ENCODE measurements around the gene DENND6B. TPM values are rescaled to one million over a fixed set of nuclear protein-coding genes. Genes with fewer than 3 reads are reported as not detected.

Gene DENND6B
- total and polyA plus RNA-seq, 2 donors (not counting 1 experiment from before 2014, with no cell fraction given) = 2.8 to 10.3 TPM

DNA sequence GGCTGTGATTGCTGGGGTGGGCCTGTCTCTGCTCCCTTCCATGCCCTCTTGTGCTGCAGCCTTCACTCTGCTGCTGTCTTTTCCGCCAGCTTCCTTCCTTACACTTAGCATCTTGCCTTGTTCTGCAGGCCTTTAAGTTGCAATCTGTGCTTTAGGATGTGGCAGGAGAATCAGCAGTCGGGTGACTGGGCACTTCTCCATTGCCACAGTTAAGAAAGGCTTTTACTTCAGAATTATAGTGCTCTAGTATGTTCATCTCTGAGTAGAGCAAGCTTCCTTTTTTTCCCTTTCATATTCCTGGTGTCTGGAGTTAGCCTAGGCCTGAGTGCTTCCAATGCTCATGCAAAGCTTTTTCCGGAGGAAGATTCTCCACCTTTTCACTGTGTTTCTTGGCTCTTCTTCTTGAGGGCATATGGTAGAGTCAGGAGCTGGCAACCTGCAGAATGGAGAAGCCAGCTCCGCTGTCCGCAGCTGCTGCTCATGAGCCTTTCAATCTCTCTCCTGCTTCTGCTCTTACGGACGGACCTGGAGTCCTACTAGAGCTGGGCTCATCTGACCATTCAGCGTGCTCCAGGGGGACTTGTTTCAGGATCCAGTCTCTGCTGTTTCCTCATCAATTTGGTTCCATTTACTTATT, 36.5 kb upstream of the DENND6B start:
- H4K20me1 ChIP-seq (ENCODE audit: control insufficient read depth, insufficient read depth, low read length, poor library complexity, severe bottlenecking) = peaks cover 80% of the 10 kb centered on the region
- no peak overlapping the region for H3K9ac ChIP-seq (ENCODE audit: low read length)
- ATAC-seq (ENCODE audit: low read depth) (no peak), DNase-seq (no peak)
- POLR2A ChIA-PET = interaction anchor here (0.6 to 0.7 kb wide), 2 partner anchors 92 to 204 kb away, joined by 3 to 4 read pairs; no protein-coding TSS in a partner anchor
- no peak overlapping the region for H2AFZ ChIP-seq (ENCODE audit: insufficient read depth, low read depth, low read length, poor library complexity, severe bottlenecking)
- no peaks in the 10 kb centered on the region for H3K27me3 Mint-ChIP-seq
- no peak overlapping the region for H3K27ac ChIP-seq (ENCODE audit: low read length in 2 of 2)
- no peaks in the 10 kb centered on the region for H3K27me3 ChIP-seq (replicated peaks in 1 of 4; ENCODE audit: control extremely low read depth in 1 of 4, control insufficient read depth in 3 of 4, insufficient read depth in 4 of 4, low read length in 3 of 4)
- H3K4me2 ChIP-seq (replicated peaks; ENCODE audit: low read depth, low read length, poor library complexity, severe bottlenecking) = no peak overlapping the region
- CTCF ChIA-PET = interaction anchor here (0.6 to 1.2 kb wide), 3 partner anchors 16 to 257 kb away, joined by 3 to 4 read pairs (median 3); no protein-coding TSS in a partner anchor
- no peak overlapping the region for H3K27ac Mint-ChIP-seq
- H3K4me3 Mint-ChIP-seq = no peak overlapping the region
- intact Hi-C loops (cut with micrococcal nuclease) = no loop called here
- no peaks in the 10 kb centered on the region for H3K9me3 ChIP-seq (ENCODE audit: control extremely low read depth in 1 of 3, control insufficient read depth in 2 of 3, insufficient read depth in 1 of 3, low read length in 2 of 3)
- peaks cover 0 to 2% of the 10 kb centered on the region in 2 donors for H3K4me1 ChIP-seq (ENCODE audit: control insufficient read depth in 2 of 2, insufficient read depth in 2 of 2, low read length in 2 of 2)
- H3K36me3 ChIP-seq (replicated peaks in 1 of 2; ENCODE audit: control extremely low read depth in 1 of 2, control insufficient read depth in 1 of 2, extremely low read depth in 1 of 2, insufficient read depth in 2 of 2, low read length in 1 of 2) = peaks cover 11 to 26% of the 10 kb centered on the region in 2 experiments
- H3K79me2 ChIP-seq (ENCODE audit: control insufficient read depth, insufficient read depth, low read length) = peaks cover 93% of the 10 kb centered on the region
- TF ChIP-seq, protein P1, sequence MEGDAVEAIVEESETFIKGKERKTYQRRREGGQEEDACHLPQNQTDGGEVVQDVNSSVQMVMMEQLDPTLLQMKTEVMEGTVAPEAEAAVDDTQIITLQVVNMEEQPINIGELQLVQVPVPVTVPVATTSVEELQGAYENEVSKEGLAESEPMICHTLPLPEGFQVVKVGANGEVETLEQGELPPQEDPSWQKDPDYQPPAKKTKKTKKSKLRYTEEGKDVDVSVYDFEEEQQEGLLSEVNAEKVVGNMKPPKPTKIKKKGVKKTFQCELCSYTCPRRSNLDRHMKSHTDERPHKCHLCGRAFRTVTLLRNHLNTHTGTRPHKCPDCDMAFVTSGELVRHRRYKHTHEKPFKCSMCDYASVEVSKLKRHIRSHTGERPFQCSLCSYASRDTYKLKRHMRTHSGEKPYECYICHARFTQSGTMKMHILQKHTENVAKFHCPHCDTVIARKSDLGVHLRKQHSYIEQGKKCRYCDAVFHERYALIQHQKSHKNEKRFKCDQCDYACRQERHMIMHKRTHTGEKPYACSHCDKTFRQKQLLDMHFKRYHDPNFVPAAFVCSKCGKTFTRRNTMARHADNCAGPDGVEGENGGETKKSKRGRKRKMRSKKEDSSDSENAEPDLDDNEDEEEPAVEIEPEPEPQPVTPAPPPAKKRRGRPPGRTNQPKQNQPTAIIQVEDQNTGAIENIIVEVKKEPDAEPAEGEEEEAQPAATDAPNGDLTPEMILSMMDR (IDR thresholded peaks at IDR 0.05) = no peak
- no peak for TF ChIP-seq EZH2 (IDR thresholded peaks at IDR 0.05; ENCODE audit: borderline replicate concordance, insufficient read depth, low read depth, low read length, poor library complexity, severe bottlenecking)
- no peak overlapping the region for H3K4me3 ChIP-seq (ENCODE audit: control extremely low read depth in 1 of 5, extremely low read depth in 1 of 5, insufficient read depth in 1 of 5, low read depth in 2 of 5, low read length in 4 of 5)
- WGBS (ENCODE audit: insufficient coverage) = 92% methylated on average over 6 of the region's 8 CpGs
- no peaks in the 10 kb centered on the region for H3K9me3 Mint-ChIP-seq (ENCODE audit: insufficient read depth)
- H3K4me1 Mint-ChIP-seq = peaks cover 28% of the 10 kb centered on the region

DNA sequence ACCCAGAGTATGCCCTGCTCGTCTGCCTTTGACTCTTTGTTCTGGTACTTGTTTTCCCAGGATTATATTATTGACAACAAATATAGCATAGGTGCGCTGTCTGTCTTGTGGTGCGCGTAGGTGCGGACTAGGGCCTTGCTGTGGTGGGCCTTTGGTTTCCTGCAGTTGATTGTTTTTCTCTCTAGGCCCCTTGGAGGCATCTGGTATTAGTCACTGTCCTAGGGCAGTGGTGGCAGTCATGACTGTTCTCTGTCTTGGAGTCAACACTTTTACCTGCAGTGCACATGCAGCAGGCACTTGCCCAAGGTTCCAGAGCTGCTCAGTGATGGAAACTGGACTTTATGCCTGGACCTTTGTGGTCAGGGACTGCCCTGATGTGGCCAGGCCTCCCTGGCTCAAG, 34.9 kb upstream of the DENND6B start:
- intact Hi-C loops (cut with micrococcal nuclease) = no loop called here
- Histone ChIP-seq H3K36me3 (replicated peaks in 1 of 2; ENCODE audit: control extremely low read depth in 1 of 2, control insufficient read depth in 1 of 2, extremely low read depth in 1 of 2, insufficient read depth in 2 of 2, low read length in 1 of 2) (peaks cover 11 to 28% of the 10 kb centered on the region in 2 experiments), H3K4me3 (ENCODE audit: control extremely low read depth in 1 of 5, extremely low read depth in 1 of 5, insufficient read depth in 1 of 5, low read depth in 2 of 5, low read length in 4 of 5) (no peak overlapping the region), H3K27me3 (replicated peaks in 1 of 4; ENCODE audit: control extremely low read depth in 1 of 4, control insufficient read depth in 3 of 4, insufficient read depth in 4 of 4, low read length in 3 of 4) (no peaks in the 10 kb centered on the region), H3K79me2 (ENCODE audit: control insufficient read depth, insufficient read depth, low read length) (peaks cover 95% of the 10 kb centered on the region), H3K4me1 (ENCODE audit: control insufficient read depth in 2 of 2, insufficient read depth in 2 of 2, low read length in 2 of 2) (peaks cover 0 to 2% of the 10 kb centered on the region in 2 donors), H3K9me3 (ENCODE audit: control extremely low read depth in 1 of 3, control insufficient read depth in 2 of 3, insufficient read depth in 1 of 3, low read length in 2 of 3) (no peaks in the 10 kb centered on the region), H3K9ac (ENCODE audit: low read length) (no peak overlapping the region), H3K27ac (ENCODE audit: low read length in 2 of 2) (no peak overlapping the region), H2AFZ (ENCODE audit: insufficient read depth, low read depth, low read length, poor library complexity, severe bottlenecking) (no peak overlapping the region), H3K4me2 (replicated peaks; ENCODE audit: low read depth, low read length, poor library complexity, severe bottlenecking) (no peak overlapping the region), H4K20me1 (ENCODE audit: control insufficient read depth, insufficient read depth, low read length, poor library complexity, severe bottlenecking) (peaks cover 66% of the 10 kb centered on the region)
- ChIA-PET CTCF (no interaction called here), POLR2A (no interaction called here)
- Mint-ChIP-seq H3K27me3 (no peaks in the 10 kb centered on the region), H3K4me1 (peaks cover 32% of the 10 kb centered on the region), H3K27ac (no peak overlapping the region), H3K4me3 (no peak overlapping the region), H3K9me3 (ENCODE audit: insufficient read depth) (no peaks in the 10 kb centered on the region)
- TF ChIP-seq EZH2 (IDR thresholded peaks at IDR 0.05; ENCODE audit: borderline replicate concordance, insufficient read depth, low read depth, low read length, poor library complexity, severe bottlenecking) = no peak
- TF ChIP-seq, protein P1 (IDR thresholded peaks at IDR 0.05) = no peak
- DNase-seq (no peak), ATAC-seq (ENCODE audit: low read depth) (no peak)
- WGBS (ENCODE audit: insufficient coverage) = 100% methylated on average over 5 of the region's 5 CpGs
